Measurements from ENCODE around the gene EAF2.

DNA sequence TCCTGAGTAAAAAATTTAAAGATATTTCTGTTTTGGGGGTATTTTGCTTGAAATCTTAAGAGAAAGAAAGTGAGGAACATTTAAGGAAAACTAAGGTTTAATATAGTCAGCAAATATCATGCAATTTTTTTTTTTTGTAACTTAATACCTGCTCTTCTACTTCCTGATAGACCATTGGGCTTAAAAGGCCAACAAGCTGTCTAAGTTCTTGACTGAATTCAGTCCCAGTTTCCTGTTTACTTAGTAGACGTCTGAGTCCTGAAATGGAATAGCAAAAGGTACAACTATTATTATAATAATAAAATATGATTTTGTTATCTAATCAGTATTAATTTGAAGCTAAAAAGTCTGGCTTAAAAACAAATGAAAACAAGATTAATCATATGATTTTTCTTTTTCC is 38.0 kb upstream of the EAF2 start:
- TF ChIP-seq, protein P1, sequence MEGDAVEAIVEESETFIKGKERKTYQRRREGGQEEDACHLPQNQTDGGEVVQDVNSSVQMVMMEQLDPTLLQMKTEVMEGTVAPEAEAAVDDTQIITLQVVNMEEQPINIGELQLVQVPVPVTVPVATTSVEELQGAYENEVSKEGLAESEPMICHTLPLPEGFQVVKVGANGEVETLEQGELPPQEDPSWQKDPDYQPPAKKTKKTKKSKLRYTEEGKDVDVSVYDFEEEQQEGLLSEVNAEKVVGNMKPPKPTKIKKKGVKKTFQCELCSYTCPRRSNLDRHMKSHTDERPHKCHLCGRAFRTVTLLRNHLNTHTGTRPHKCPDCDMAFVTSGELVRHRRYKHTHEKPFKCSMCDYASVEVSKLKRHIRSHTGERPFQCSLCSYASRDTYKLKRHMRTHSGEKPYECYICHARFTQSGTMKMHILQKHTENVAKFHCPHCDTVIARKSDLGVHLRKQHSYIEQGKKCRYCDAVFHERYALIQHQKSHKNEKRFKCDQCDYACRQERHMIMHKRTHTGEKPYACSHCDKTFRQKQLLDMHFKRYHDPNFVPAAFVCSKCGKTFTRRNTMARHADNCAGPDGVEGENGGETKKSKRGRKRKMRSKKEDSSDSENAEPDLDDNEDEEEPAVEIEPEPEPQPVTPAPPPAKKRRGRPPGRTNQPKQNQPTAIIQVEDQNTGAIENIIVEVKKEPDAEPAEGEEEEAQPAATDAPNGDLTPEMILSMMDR (IDR thresholded peaks at IDR 0.05), result no peak
- TF ChIP-seq POLR2A (IDR thresholded peaks at IDR 0.05), result no peak

Measured in Peyer's patch (tissue), 4 donors.